ENCODE results near the gene VSTM4. TPM values are rescaled to one million over a fixed set of nuclear protein-coding genes. Genes with fewer than 3 reads are reported as not detected.

VSTM4 gene
- total and polyA plus RNA-seq, 2 donors (not counting 1 experiment from before 2014, with no cell fraction given), result not detected

DNA sequence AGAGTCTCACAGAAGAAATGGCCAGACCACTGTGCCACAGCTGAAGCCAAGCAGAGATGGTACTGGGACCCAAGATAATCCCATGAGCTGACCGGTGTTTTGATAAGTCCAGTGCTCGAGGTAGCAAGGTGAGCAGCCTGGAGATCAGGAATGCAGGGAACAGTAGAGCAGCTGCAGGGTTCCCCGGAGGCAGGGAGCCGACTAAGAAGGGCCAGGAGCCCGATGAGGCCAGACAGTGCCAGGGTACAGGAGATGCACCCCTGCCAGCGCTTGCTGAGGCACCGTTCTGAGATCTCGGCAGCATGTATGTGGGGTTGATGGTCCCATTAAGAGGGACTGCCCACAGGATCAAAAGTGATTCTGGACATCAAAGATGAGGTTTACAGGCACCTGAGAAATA lies 47.1 kb downstream of the VSTM4 start:
- no peak overlapping the region for H3K4me3 ChIP-seq (ENCODE audit: control extremely low read depth in 1 of 5, extremely low read depth in 1 of 5, insufficient read depth in 1 of 5, low read depth in 2 of 5, low read length in 4 of 5)
- no peaks in the 10 kb centered on the region for H3K79me2 ChIP-seq (ENCODE audit: control insufficient read depth, insufficient read depth, low read length)
- ChIA-PET CTCF (no interaction called here), POLR2A (no interaction called here)
- Mint-ChIP-seq H3K4me1 (no peaks in the 10 kb centered on the region), H3K4me3 (no peak overlapping the region), H3K9me3 (ENCODE audit: insufficient read depth) (no peaks in the 10 kb centered on the region), H3K27ac (no peak overlapping the region), H3K27me3 (peaks cover 26% of the 10 kb centered on the region)
- intact Hi-C loops (cut with micrococcal nuclease), result no loop called here
- H3K9me3 ChIP-seq (ENCODE audit: control extremely low read depth in 1 of 3, control insufficient read depth in 2 of 3, insufficient read depth in 1 of 3, low read length in 2 of 3), result peaks cover 0 to 8% (median 0%) of the 10 kb centered on the region in 3 donors
- peaks cover 0 to 16% (median 5%) of the 10 kb centered on the region in 4 experiments for H3K27me3 ChIP-seq (replicated peaks in 1 of 4; ENCODE audit: control extremely low read depth in 1 of 4, control insufficient read depth in 3 of 4, insufficient read depth in 4 of 4, low read length in 3 of 4)
- no peak overlapping the region for H2AFZ ChIP-seq (ENCODE audit: insufficient read depth, low read depth, low read length, poor library complexity, severe bottlenecking)
- no peak overlapping the region for H3K9ac ChIP-seq (ENCODE audit: low read length)
- no peak overlapping the region for H3K27ac ChIP-seq (ENCODE audit: low read length in 2 of 2)
- H3K4me1 ChIP-seq (ENCODE audit: control insufficient read depth in 2 of 2, insufficient read depth in 2 of 2, low read length in 2 of 2), result no peaks in the 10 kb centered on the region
- no peak overlapping the region for H3K4me2 ChIP-seq (replicated peaks; ENCODE audit: low read depth, low read length, poor library complexity, severe bottlenecking)
- DNase-seq, result no peak
- no peaks in the 10 kb centered on the region for H3K36me3 ChIP-seq (replicated peaks in 1 of 2; ENCODE audit: control extremely low read depth in 1 of 2, control insufficient read depth in 1 of 2, extremely low read depth in 1 of 2, insufficient read depth in 2 of 2, low read length in 1 of 2)
- WGBS (ENCODE audit: insufficient coverage), result 91% methylated on average over 8 of the region's 8 CpGs
- no peak for ATAC-seq (ENCODE audit: low read depth)
- TF ChIP-seq EZH2 (IDR thresholded peaks at IDR 0.05; ENCODE audit: borderline replicate concordance, insufficient read depth, low read depth, low read length, poor library complexity, severe bottlenecking), result no peak
- TF ChIP-seq, protein P1, sequence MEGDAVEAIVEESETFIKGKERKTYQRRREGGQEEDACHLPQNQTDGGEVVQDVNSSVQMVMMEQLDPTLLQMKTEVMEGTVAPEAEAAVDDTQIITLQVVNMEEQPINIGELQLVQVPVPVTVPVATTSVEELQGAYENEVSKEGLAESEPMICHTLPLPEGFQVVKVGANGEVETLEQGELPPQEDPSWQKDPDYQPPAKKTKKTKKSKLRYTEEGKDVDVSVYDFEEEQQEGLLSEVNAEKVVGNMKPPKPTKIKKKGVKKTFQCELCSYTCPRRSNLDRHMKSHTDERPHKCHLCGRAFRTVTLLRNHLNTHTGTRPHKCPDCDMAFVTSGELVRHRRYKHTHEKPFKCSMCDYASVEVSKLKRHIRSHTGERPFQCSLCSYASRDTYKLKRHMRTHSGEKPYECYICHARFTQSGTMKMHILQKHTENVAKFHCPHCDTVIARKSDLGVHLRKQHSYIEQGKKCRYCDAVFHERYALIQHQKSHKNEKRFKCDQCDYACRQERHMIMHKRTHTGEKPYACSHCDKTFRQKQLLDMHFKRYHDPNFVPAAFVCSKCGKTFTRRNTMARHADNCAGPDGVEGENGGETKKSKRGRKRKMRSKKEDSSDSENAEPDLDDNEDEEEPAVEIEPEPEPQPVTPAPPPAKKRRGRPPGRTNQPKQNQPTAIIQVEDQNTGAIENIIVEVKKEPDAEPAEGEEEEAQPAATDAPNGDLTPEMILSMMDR (IDR thresholded peaks at IDR 0.05), result no peak
- no peaks in the 10 kb centered on the region for H4K20me1 ChIP-seq (ENCODE audit: control insufficient read depth, insufficient read depth, low read length, poor library complexity, severe bottlenecking)

DNA sequence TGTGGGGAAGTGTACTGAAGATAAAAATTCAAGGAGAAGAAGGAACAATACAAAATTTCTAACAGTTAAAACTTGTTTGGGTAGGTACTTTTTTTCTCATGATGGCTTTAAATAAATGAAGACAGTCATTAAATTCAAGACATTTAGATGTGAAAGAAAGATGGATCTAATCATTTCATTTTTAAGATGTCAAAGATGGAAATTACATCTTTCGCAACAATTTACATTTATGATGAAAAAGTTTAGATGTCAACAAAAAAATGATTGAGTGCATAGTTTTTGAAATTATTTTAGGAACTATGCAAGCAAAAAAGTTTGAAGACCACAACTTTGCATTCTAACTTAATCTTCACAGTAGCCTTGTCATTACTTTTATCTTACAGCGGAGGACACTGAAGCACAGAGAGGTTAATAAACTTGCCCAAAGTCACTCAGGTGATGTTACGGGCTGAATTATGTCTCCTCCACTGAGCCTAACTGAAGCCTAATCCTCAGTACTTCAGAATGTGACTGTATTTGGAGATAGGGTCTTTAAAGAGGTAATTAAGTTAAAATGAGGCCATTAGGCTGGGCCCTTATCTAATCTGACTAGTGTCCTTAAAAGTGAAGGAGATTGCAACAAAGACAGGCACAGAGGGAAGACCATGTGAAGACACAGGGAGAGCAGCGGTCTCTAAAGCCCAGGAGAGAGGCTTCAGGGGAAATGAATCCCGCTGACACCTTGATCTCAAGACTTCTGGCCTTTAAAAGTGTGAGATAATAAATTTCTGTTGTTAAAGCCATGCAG lies 48.2 kb downstream of the VSTM4 start:
- CTCF ChIA-PET, result no interaction called here
- H3K4me1 Mint-ChIP-seq, result no peaks in the 10 kb centered on the region
- Histone ChIP-seq H3K36me3 (replicated peaks in 1 of 2; ENCODE audit: control extremely low read depth in 1 of 2, control insufficient read depth in 1 of 2, extremely low read depth in 1 of 2, insufficient read depth in 2 of 2, low read length in 1 of 2) (no peaks in the 10 kb centered on the region), H3K27me3 (replicated peaks in 1 of 4; ENCODE audit: control extremely low read depth in 1 of 4, control insufficient read depth in 3 of 4, insufficient read depth in 4 of 4, low read length in 3 of 4) (peaks cover 0 to 16% (median 5%) of the 10 kb centered on the region in 4 experiments), H3K9me3 (ENCODE audit: control extremely low read depth in 1 of 3, control insufficient read depth in 2 of 3, insufficient read depth in 1 of 3, low read length in 2 of 3) (peaks cover 4 to 11% (median 6%) of the 10 kb centered on the region in 3 donors), H2AFZ (ENCODE audit: insufficient read depth, low read depth, low read length, poor library complexity, severe bottlenecking) (no peak overlapping the region), H3K4me1 (ENCODE audit: control insufficient read depth in 2 of 2, insufficient read depth in 2 of 2, low read length in 2 of 2) (no peaks in the 10 kb centered on the region), H3K9ac (ENCODE audit: low read length) (no peak overlapping the region), H3K27ac (ENCODE audit: low read length in 2 of 2) (no peak overlapping the region), H3K4me2 (replicated peaks; ENCODE audit: low read depth, low read length, poor library complexity, severe bottlenecking) (no peak overlapping the region), H3K4me3 (ENCODE audit: control extremely low read depth in 1 of 5, extremely low read depth in 1 of 5, insufficient read depth in 1 of 5, low read depth in 2 of 5, low read length in 4 of 5) (no peak overlapping the region), H4K20me1 (ENCODE audit: control insufficient read depth, insufficient read depth, low read length, poor library complexity, severe bottlenecking) (no peaks in the 10 kb centered on the region), H3K79me2 (ENCODE audit: control insufficient read depth, insufficient read depth, low read length) (no peaks in the 10 kb centered on the region)
- ATAC-seq (ENCODE audit: low read depth) (no peak), DNase-seq (no peak)
- no peak overlapping the region for H3K27ac Mint-ChIP-seq
- TF ChIP-seq, protein P1 (IDR thresholded peaks at IDR 0.05), result no peak
- no peak for TF ChIP-seq EZH2 (IDR thresholded peaks at IDR 0.05; ENCODE audit: borderline replicate concordance, insufficient read depth, low read depth, low read length, poor library complexity, severe bottlenecking)
- no peak overlapping the region for H3K4me3 Mint-ChIP-seq
- POLR2A ChIA-PET, result no interaction called here
- intact Hi-C loops (cut with micrococcal nuclease), result no loop called here
- peaks cover 29% of the 10 kb centered on the region for H3K27me3 Mint-ChIP-seq
- 81% methylated on average over 4 of the region's 5 CpGs for WGBS (ENCODE audit: insufficient coverage)
- peaks cover under 1% of the 10 kb centered on the region for H3K9me3 Mint-ChIP-seq (ENCODE audit: insufficient read depth)

Data from B cell (primary cell).